GM10266 (cell line): ENCODE results near the gene NR1H4.
"Not testable (repeated sequence)": the region's sequence is repeated elsewhere in the genome, so short reads cannot be mapped to it uniquely, and the experiment has no call there.

ENCODE experiments used
- DNase-seq: peaks from one replicate; pipeline ENCODE4 v3.0.0; 2012; ENCODE audit errors: extremely low spot score
- CTCF ChIP-seq: IDR thresholded peaks from 2 replicates; pipeline ENCODE4 v1.5.1; 2012; ENCODE audit warnings: mild to moderate bottlenecking, low read depth; ENCODE audit not compliant: control insufficient read depth, insufficient read depth; ENCODE audit errors: missing control alignments

The NR1H4 gene

GRCh38 chr12:100473716-100474150 lies at the start of gene NR1H4:
NR1H4 (plus strand) TSS chr12:100473866; CDS start chr12:100493324, 19,458 bp downstream.
- no peak for DNase-seq
- no peak for TF ChIP-seq CTCF

- no peak for DNase-seq
- no peak for TF ChIP-seq CTCF
These were observed 47.5 kb upstream of the NR1H4 start for GRCh38 chr12:100426145-100426544.

GRCh38 chr12:100427078-100427477 lies 46.6 kb upstream of the NR1H4 start:
- DNase-seq, result no peak
- no peak for TF ChIP-seq CTCF

GRCh38 chr12:100430251-100430650 lies 43.4 kb upstream of the NR1H4 start:
- not testable (repeated sequence) for DNase-seq

- no peak for DNase-seq
- TF ChIP-seq CTCF, result no peak
These were observed 40.0 kb upstream of the NR1H4 start for GRCh38 chr12:100433701-100434100.

- TF ChIP-seq CTCF, result no peak
- DNase-seq, result no peak
These were observed 39.5 kb upstream of the NR1H4 start for GRCh38 chr12:100434177-100434576.

GRCh38 chr12:100435957-100436356 lies 37.7 kb upstream of the NR1H4 start:
- no peak for DNase-seq
- TF ChIP-seq CTCF, result no peak
